A204.1 (cell line): Measurements from ENCODE around the gene TTLL7.
"Not testable (repeated sequence)": the region's sequence is repeated elsewhere in the genome, so short reads cannot be mapped to it uniquely, and the experiment has no call there.

Source experiments
- FAIRE-seq: peaks from 2 replicates; lab custom pipeline; 2012; peaks lifted over from hg19 to GRCh38; lab: Jason Lieb, UNC

Gene TTLL7

DNA sequence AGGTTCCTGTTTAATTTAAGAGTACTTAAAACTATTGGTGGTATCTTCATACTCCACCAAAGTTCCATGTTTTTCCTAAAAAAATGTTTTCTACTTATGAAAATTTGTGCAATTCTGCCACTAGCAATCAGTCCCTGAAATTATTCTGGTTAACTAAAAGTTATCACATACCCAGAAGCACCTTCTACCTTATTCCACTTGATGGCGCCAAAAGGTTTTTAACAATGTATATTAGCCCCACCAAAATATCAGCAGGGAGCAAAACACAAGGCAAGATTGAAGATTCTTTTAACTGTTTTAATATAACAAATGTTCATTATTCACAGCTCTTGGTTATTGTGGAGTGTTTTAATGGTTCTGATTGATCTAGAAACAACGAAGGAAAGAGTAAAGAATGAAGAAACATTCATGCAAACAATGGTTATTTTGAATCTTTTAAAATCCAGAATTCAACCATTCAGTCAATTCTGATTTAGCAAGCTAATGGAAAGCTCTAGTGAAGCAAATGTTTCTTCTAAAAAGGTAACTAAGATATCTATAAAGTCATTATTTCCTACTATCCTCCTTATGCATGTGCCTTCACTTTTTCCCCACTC, 67.2 kb downstream of the TTLL7 start:
- peak; percentile 98 for FAIRE-seq

- FAIRE-seq: no peak
Observed at GRCh38 chr1:83929184-83929583, 69.7 kb downstream of the TTLL7 start.

DNA sequence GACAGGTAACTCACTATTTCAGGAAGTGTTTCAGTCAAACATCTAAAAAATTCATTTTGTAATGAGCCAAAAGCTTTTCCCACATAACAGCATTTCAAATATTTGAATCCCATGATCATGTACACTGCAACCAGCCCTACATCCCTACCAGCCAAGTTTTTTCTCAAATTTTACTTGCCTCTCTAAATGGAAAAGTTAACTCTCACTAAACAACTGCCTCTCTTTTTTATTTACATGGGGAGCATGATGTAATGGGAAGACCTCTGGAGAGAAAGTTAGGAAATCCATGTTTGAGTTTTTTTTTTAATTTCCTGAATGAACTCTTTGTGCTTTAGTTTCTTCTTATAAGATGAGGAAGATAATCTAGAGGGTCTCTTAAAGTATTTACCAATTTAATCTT, 70.5 kb downstream of the TTLL7 start:
- FAIRE-seq: no peak

DNA sequence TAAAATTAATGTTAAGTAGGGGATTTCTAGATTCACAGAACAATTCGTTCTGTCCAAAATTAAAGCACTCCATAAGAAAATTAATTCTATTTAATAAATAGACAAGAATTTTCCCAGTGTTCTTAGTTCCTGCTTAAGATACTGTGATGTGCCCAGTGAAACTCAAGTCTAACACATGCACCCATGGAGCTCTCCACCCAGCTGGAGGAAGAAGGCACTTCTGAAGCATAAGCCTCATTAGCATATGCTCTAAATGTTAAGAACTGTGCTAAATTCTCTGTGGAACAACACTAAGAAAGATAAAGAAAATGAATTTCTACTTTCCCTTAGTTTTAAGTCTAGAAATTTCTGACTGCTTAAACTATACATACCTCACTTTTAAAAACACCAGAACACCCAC, 71.2 kb downstream of the TTLL7 start:
- FAIRE-seq: no peak

GRCh38 chr1:83927061-83927460, 71.9 kb downstream of the TTLL7 start:
- no peak for FAIRE-seq

DNA sequence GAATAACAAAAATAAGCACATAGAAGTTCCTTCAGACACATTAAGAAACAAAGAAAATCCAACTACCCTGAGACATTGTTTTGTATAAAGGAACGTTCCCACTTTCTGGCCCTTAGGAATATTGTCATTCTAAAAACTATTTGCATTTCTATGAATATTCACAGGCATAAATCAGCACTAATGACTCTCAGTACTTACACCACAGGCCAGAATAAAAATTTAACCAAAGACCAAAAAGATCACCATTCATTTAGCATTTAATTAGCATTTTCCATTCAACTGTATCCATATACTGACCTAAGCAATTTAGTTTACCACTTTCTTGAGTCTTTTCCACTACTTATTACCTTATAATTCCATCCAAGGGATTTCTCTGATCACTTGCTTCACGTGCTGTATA, 75.4 kb downstream of the TTLL7 start:
- no peak for FAIRE-seq

DNA sequence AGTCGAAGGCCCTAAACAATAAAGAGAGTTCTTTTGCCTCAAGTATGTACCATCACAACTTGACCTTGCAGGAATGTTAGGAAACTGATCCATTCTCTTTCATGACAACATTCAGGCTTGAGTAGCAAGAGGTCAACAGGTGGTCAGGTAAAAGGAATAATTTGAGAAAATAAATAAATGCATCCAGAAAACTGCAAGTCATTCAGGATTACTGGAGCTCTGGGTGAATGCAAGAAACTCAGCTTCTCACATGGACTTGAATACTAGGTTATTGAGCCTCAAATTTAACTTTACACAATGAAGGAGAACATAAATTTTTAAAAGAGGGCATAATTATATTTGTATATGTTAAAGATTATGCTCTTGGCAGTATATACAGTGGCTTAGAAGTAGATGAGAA, 76.5 kb downstream of the TTLL7 start:
- no peak for FAIRE-seq

DNA sequence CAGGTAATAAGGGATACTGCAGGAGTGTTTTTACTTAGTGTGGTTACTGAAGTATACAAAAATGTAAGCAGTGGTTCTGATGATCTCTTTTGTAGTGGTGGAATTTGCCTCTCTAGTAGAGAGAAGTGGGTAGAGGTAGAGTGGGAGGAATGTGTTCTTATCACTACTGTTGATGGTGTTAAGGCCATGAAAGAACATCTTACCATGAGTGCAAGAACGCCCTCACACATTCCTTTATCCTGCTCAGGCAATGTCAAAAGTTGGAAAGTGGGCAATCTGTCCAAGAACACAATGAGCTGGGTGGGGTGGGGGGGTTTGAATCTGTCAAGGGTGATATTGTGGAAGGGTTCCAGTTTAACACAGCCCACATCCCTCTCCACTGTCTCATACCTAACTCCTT, 78.6 kb downstream of the TTLL7 start:
- FAIRE-seq: no peak

DNA sequence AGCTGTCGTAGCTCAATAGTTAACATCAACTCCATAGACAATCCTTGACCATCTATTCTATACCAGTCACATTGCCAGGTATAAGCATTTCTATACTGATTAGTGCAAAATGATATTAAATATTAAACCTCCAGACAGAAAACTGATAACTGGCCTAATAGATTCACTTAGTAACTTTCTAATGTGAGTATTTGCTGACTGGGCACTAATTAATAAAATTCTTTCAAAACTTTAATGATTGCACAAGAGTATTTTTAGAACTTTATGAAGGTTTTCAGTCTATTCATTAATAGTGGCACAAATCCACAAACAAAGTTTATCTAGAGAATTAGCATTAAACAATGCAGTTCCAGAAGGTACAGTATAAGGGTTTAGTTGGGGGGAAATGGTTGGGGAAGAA, 79.1 kb downstream of the TTLL7 start:
- no peak for FAIRE-seq

- FAIRE-seq: no peak
Observed at GRCh38 chr1:83918688-83919285, 80.1 kb downstream of the TTLL7 start.

DNA sequence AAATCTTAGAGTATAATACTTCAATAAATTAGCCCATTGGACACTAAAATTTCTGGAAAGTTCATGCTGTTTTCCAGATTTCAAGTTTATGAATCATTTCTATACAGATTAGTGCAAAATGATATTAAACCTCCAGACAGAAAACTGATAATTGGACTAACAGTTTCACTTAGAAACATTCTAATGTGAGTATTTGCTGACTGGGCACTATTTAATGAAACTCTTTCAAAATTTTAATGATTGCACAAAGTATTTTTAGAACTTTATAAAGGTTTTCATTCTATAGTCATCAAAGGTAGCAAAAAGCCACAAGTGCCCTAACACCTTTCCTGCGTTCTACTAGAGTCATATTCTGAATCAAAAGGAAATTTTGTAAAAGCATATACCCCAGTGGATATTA, 81.0 kb downstream of the TTLL7 start:
- FAIRE-seq: no peak

DNA sequence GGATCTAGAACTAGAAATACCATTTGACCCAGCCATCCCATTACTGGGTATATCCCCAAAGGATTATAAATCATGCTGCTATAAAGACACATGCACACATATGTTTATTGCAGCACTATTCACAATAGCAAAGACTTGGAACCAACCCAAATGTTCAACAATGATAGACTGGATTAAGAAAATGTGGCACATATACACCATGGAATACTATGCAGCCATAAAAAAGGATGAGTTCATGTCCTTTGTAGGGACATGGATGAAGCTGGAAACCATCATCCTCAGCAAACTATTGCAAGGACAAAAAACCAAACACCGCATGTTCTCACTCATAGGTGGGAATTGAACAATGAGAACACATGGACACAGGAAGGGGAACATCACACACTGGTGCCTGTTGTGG, 82.8 kb downstream of the TTLL7 start:
- not testable (repeated sequence) for FAIRE-seq

DNA sequence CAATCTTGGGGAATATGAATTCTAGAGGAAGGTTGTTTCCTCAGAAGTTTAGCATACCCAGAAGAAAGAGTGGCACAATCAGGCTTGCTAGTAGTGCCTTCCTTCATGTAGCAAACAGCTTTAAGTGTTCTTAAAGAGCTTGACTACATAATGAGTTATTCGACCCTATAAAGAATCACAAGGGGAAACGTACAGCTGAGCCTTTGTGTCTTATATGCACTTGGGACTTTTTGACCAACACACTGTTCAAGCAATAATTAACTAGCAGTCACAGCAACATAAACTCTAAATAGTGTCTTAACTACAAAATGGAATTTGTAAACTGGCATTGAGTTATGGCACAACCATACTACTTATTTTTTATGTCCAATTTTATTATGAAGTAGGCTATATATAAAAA, 86.1 kb downstream of the TTLL7 start:
- no peak for FAIRE-seq

GRCh38 chr1:83910461-83910860, 88.5 kb downstream of the TTLL7 start:
- FAIRE-seq: no peak

DNA sequence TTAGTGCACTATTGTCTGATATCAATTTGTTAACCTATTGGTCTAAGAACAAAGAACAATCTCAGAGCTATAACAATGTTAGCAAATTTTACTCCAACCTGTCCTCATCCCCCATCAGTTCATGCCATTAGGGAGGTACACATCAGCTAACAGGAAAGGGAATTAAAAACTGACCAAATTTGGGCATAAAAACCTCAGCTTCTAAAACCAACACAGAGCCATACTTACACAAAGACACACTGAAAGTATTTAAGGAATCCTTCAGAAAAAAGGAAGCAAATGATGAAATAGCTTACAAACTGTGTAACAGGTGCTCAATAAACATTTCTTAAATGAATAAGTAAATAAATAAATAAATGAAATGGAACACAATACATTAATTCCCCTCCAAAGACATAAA, 89.2 kb downstream of the TTLL7 start:
- no peak for FAIRE-seq

DNA sequence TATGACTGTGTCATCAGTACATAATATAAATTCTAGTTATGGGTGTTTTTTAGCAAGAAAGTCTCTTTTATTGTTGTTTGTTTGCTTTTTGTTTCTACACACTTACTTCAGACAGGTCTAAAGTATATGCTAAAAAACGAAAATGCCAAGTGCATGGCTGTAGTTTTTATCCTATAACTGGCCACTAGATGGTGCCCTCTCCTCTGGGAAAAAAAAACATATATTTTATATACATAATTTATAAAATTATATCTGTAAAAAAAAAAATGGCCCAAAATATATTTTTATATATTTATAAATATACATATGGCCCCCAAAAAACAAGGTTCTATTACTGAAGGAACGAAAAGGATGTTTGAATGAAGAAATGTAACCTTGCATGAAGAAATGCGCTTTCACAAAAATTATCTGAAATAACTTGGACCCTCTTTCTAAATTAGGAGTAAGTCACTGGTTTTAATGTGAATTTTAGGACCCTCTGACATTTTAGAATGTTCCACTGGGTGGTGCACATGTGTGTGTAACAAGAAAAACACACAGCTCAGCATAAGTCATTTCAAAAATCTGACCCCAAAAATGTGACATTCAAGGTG, 93.5 kb downstream of the TTLL7 start:
- peak; percentile 99 for FAIRE-seq

GRCh38 chr1:83901547-83902155, 97.3 kb downstream of the TTLL7 start:
- no peak for FAIRE-seq

GRCh38 chr1:83900524-83900923, 98.4 kb downstream of the TTLL7 start:
- no peak for FAIRE-seq

GRCh38 chr1:83897516-83897915, 101.4 kb downstream of the TTLL7 start:
- no peak for FAIRE-seq

DNA sequence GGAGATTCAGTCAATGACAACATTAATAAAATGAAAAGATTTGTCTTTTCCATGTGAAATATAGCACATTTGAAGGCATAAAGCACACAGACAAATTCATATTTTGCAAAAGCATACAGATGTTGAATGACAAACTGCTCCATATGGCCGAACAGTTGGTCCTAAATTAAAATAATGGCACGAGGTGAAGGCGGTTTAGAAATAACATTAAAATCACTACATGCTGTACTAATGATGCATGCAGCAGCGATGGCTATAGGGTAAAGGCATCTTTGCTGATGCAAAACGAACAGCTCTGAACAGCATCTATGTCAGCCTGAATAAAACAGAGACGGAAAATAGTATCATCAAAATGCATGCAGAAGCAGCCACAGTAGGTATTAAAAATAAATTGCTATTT, 102.6 kb downstream of the TTLL7 start:
- FAIRE-seq: no peak

- FAIRE-seq: no peak
Observed at GRCh38 chr1:83889707-83890106, 109.2 kb downstream of the TTLL7 start.

DNA sequence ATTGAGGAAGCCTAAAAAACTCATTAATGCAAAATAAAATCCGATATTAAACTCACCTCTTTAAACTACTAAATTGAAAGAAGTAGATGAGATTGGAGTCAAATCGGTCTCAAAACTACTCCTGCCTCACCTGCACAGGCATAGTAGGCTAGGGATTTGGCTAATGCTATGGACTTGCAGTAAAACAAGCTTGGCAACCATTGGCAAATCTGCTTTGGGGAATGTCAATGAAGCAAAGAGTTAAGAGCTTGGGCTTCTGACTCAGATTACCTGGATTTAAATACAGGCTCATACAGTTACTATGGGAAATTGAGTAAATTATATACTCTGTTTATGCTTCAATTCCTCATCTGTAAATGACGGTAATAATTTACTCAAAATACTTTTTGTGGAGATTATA, 111.4 kb downstream of the TTLL7 start:
- FAIRE-seq: no peak

DNA sequence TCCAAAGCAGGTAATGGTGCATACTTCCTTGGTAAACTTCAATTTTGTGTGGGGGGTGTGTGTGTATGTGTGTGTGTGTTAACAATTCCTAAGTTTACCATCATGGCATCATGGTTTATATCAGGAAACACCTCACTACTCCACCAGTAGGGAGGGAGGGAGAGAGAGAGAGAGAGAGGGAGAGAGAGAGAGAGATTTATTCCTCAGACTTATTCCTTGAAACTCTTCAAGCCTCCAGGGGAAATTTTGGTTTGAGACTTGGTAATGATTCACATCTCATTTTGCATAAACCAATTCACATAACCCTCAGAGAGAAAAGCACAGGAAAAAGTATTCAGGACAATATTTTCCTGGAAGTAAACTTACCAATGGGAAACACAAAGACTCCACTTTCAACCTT, 115.0 kb downstream of the TTLL7 start:
- FAIRE-seq: no peak

GRCh38 chr1:83882906-83883305, 116.0 kb downstream of the TTLL7 start:
- no peak for FAIRE-seq
